Neural crest cell (in vitro differentiated cells): ENCODE results near the gene UBE4B. TPM values are rescaled to one million over a fixed set of nuclear protein-coding genes. Genes with fewer than 3 reads are reported as not detected.

ENCODE experiments used
- DNase-seq: peaks from one replicate; pipeline ENCODE4 v3.0.0; 2021; ENCODE audit warnings: low read depth, mixed read lengths, low spot score
- H3K27ac Mint-ChIP-seq: one replicate; pipeline ENCODE4 v1.8.0; 2021; ENCODE audit warnings: mild to moderate bottlenecking, mixed read lengths; ENCODE audit not compliant: unreplicated experiment
- H3K27me3 Mint-ChIP-seq: 2 replicates; pipeline ENCODE4 v1.8.0; 2021; ENCODE audit warnings: low read depth, mild to moderate bottlenecking, mixed read lengths
- H3K36me3 Mint-ChIP-seq: 2 replicates; pipeline ENCODE4 v1.8.0; 2021; ENCODE audit warnings: low read depth, mild to moderate bottlenecking, mixed read lengths
- H3K4me1 Mint-ChIP-seq: 2 replicates; pipeline ENCODE4 v1.8.0; 2021; ENCODE audit warnings: mixed read lengths
- H3K4me3 Mint-ChIP-seq: one replicate; pipeline ENCODE4 v1.8.0; 2021; ENCODE audit warnings: mild to moderate bottlenecking, mixed read lengths
- H3K9me3 Mint-ChIP-seq: 2 replicates; pipeline ENCODE4 v1.8.0; 2021; ENCODE audit warnings: mixed read lengths
- CTCF ChIP-seq: fragments of 200-600 bp; sonication (generic); conservative IDR thresholded peaks from 2 replicates; pipeline ENCODE4 v1.5.0; 2021; ENCODE audit warnings: antibody characterized with exemption, mild to moderate bottlenecking
- long read RNA-seq: library from polyadenylated mRNA; unstranded; transcript quantifications from one replicate; pipeline ENCODE4 v2.0.0, GENCODE V29; 2020
- total RNA-seq: library from RNA; stranded (reverse); gene quantifications from 2 replicates; pipeline ENCODE4 v1.2.1, GENCODE V29; 2021

The UBE4B gene
- 72.8 and 74.4 TPM in 2 replicates for total RNA-seq
- long read RNA-seq, full-length matches to known transcripts: 7 of 55 reads
- long read RNA-seq, partial matches to known transcripts: 46 of 55 reads
- long read RNA-seq, other reads (novel, unspliced or antisense): 2 of 55 reads

DNA sequence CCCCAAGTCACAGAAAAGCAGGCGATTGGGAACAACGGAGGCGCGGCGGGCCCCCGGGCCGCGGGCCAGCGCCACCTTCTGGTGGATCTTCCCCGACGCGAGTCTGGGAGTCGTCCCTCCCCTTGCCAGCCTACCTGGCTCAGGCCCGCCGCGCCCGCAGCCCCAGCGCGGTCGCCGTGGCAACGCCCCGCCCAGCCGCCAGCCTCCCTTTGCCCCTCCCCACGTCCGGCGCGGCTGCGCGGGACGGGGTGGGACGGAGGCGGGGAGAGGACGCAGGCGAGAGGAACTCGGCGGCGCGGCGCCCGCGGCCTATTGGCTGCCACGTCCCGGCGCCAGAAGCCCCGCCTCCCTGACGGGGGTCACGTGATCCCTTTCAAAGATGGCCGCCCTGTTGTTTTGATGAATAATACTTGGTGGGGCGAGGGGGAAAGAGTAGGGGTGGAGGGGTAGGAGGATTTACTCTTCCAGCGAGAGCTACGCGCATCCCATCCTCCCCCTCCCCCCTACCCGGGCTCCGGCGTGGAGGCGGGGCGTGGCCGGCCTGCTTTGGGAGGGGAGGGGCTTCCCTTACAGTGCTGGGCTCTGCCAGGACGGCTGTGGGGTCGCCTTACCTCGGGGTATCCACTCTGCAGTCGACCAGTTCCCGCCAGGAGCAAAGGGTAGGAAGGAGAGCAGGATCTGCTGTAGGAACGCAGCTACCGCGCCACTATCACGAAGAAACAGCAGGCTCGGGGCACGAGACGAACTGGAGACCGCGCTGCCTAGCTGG lies at the start of gene UBE4B:
Gene UBE4B (plus strand): TSS at position 369 of the 769 bp plus-strand sequence. CDS start 713 bp downstream, outside the sequence.
- peak; percentile 95 for TF ChIP-seq CTCF
- Mint-ChIP-seq H3K9me3 (no peaks in the 10 kb centered on the region), H3K27ac (peak within 1 kb of the TSS; percentile 98), H3K4me3 (peak within 1 kb of the TSS; percentile 100), H3K27me3 (no peaks in the 10 kb centered on the region), H3K4me1 (peaks cover 37% of the 10 kb centered on the region), H3K36me3 (no peaks in the 10 kb centered on the region)
- peak; percentile 97 for DNase-seq

DNA sequence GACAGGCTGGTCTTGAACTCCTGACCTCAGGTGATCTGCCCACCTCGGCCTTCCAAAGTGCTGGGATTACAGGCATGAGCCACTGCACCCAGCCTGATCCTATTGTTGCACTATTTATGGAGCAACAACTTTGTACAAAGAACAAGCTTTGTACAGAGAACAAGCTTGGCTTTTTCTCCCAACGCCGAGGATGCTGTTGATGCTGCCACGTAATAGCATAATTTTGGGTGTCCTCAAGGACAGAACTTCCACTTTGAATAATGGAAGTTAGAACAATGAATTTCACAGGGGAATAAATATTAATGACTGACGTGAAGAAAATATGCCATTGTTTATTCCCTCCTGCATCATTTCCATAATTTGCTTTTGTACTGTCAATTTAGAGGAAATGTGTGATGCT lies 48.5 kb upstream of the UBE4B start:
- H3K4me3 Mint-ChIP-seq: peak overlapping the region; percentile 34
- DNase-seq: no peak
- no peak for TF ChIP-seq CTCF
- no peaks in the 10 kb centered on the region for H3K27me3 Mint-ChIP-seq
- peaks cover 27% of the 10 kb centered on the region for H3K4me1 Mint-ChIP-seq
- peaks cover 2% of the 10 kb centered on the region for H3K36me3 Mint-ChIP-seq
- H3K9me3 Mint-ChIP-seq: no peaks in the 10 kb centered on the region
- peak overlapping the region; percentile 25 for H3K27ac Mint-ChIP-seq

- Mint-ChIP-seq H3K36me3 (peaks cover 2% of the 10 kb centered on the region), H3K27ac (peak overlapping the region; percentile 25), H3K27me3 (no peaks in the 10 kb centered on the region), H3K4me3 (no peak overlapping the region), H3K4me1 (peaks cover 27% of the 10 kb centered on the region), H3K9me3 (no peaks in the 10 kb centered on the region)
- TF ChIP-seq CTCF: no peak
- no peak for DNase-seq
Measured at GRCh38 chr1:9985001-9985400, 47.8 kb upstream of the UBE4B start.

DNA sequence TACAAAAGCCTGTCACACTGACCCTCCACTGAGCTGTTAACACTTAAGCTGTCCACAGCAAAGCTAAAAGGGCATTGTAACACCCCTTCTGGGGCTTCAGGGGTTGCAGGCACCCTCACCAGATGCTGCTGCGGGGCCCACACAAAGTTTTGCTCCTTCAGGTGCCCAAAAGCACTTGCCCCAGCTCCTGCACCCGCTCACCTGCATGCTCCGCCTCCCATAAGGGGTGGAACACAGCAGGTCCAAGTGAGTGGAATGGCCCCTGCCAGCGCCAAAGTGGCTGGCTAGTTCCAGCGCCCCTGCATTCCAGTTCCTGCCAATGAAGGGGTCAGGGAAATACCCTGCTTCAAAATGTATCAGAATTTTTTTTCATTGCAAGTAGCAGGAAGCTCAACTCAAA lies 43.0 kb upstream of the UBE4B start:
- peaks cover 8% of the 10 kb centered on the region for H3K4me1 Mint-ChIP-seq
- no peak for DNase-seq
- H3K27me3 Mint-ChIP-seq: peaks cover 15% of the 10 kb centered on the region
- no peaks in the 10 kb centered on the region for H3K36me3 Mint-ChIP-seq
- H3K27ac Mint-ChIP-seq: no peak overlapping the region
- no peak overlapping the region for H3K4me3 Mint-ChIP-seq
- no peaks in the 10 kb centered on the region for H3K9me3 Mint-ChIP-seq
- no peak for TF ChIP-seq CTCF

DNA sequence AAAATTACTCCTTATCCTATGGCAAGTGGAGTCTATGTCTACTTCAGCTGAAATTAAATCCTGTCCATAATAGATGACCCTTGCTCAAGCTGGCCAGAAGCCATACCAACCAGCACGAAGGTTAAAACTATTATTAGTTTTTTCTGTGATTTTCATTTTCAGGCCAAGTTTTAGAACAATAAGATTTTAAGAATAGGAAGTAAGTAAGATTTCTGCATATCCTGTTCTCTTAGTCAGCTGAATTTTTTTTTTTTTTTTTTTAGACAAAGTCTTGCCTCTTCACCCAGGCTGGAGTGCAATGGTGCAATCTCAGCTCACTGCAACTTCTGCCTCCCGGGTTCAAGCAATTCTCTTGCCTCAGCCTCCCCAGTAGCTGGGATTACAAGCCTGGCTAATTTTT lies 41.8 kb upstream of the UBE4B start:
- Mint-ChIP-seq H3K4me1 (no peaks in the 10 kb centered on the region), H3K27ac (no peak overlapping the region), H3K9me3 (no peaks in the 10 kb centered on the region), H3K27me3 (peaks cover 25% of the 10 kb centered on the region), H3K36me3 (no peaks in the 10 kb centered on the region), H3K4me3 (no peak overlapping the region)
- no peak for TF ChIP-seq CTCF
- DNase-seq: no peak
